ENCODE measurements around the gene SHC3. TPM values are rescaled to one million over a fixed set of nuclear protein-coding genes. Genes with fewer than 3 reads are reported as not detected.
A peak's percentile ranks its signal among the peaks of the same experiment; 100 is the strongest.

The SHC3 gene
- total RNA-seq, 3 donors from 2014 or later (not counting 1 experiment from before 2014, with no cell fraction given): 0.02 to 0.09 (median 0.08) TPM

DNA sequence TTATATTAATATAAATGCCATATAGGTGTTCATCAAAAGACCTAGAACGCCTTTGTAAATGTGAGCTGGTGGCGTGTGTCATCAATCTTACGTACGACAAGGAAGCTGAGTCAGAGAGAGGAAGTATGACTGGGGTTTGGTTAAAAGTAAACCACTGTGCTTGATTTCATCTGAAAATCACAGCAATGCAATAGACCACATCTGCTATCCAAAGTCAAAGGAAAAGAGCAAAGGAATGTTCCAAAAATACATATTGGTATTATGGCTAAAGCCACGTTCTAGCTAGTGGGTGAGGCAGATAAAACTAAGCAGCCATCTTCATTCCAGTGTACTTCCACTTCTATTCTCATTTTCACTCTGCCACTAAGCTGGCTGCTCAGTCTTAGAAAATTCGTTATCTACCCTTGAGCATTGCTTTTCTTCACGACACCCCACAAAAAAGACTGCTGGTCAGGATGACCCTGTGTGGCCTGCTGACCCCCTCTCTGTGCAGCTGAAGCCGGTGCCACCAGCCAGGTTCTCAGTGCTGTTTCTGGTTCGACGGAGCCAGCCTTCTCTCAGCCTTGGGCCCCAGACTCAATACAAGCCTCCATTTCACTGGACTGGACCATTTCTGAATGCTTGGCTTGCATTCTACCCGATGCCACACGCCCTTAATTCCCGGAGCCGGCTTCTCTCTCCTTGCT lies 23.8 kb downstream of the SHC3 start:
- no peak for ATAC-seq

DNA sequence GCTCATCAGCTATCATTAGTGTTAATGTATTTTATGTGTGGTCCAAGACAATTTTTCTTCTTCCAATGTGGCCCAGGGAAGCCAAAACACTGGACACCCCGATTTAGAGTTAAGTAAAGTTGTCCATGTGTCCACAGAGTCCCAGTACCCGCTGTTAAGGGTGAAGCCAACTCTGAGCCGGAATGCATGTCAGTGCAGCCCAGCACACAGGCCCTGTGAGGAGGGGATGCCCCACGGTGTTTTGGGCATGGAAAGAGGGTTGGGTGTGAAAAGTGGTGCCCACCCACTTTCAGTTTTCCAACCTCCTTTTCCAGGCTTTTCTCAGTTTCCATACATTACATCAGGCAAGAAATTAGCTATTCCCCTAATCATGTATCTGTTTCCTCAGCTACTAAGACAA lies 24.4 kb downstream of the SHC3 start:
- 93% methylated on average over 3 of the region's 4 CpGs for WGBS (ENCODE audit: insufficient coverage)
- Mint-ChIP-seq H3K9me3 (no peaks in the 10 kb centered on the region), H3K36me3 (no peaks in the 10 kb centered on the region), H3K27ac (no peak overlapping the region), H3K4me1 (peaks cover 7 to 8% of the 10 kb centered on the region in 2 donors), H3K27me3 (ENCODE audit: low read depth in 2 of 2) (peaks cover 15 to 60% of the 10 kb centered on the region in 2 donors), H3K4me3 (no peak overlapping the region)
- intact Hi-C loops (cut with micrococcal nuclease): no loop called here
- Histone ChIP-seq H3K4me1 (ENCODE audit: control insufficient read depth, insufficient read depth, low read length) (no peaks in the 10 kb centered on the region), H3K9me3 (ENCODE audit: control insufficient read depth, insufficient read depth, low read length) (no peaks in the 10 kb centered on the region), H3K4me3 (ENCODE audit: low read length) (no peak overlapping the region), H3K27me3 (ENCODE audit: control insufficient read depth, insufficient read depth, low read length) (peaks cover 2% of the 10 kb centered on the region), H3K27ac (ENCODE audit: low read length) (no peak overlapping the region), H3K36me3 (ENCODE audit: control insufficient read depth, insufficient read depth, low read length) (no peaks in the 10 kb centered on the region)
- ATAC-seq (no peak), DNase-seq (no peak)
- TF ChIP-seq, protein P1, sequence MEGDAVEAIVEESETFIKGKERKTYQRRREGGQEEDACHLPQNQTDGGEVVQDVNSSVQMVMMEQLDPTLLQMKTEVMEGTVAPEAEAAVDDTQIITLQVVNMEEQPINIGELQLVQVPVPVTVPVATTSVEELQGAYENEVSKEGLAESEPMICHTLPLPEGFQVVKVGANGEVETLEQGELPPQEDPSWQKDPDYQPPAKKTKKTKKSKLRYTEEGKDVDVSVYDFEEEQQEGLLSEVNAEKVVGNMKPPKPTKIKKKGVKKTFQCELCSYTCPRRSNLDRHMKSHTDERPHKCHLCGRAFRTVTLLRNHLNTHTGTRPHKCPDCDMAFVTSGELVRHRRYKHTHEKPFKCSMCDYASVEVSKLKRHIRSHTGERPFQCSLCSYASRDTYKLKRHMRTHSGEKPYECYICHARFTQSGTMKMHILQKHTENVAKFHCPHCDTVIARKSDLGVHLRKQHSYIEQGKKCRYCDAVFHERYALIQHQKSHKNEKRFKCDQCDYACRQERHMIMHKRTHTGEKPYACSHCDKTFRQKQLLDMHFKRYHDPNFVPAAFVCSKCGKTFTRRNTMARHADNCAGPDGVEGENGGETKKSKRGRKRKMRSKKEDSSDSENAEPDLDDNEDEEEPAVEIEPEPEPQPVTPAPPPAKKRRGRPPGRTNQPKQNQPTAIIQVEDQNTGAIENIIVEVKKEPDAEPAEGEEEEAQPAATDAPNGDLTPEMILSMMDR (IDR thresholded peaks at IDR 0.05): no peak

More for the DNA sequence above, 23.8 kb downstream of the SHC3 start:
- H3K27ac Mint-ChIP-seq: no peak overlapping the region
- H3K27ac ChIP-seq (ENCODE audit: low read length): no peak overlapping the region
- H3K9me3 Mint-ChIP-seq: no peaks in the 10 kb centered on the region
- WGBS (ENCODE audit: insufficient coverage): 54% methylated on average over 14 of the region's 14 CpGs
- H3K4me3 Mint-ChIP-seq: no peak overlapping the region
- TF ChIP-seq, protein P1 (IDR thresholded peaks at IDR 0.05): no peak
- H3K27me3 ChIP-seq (ENCODE audit: control insufficient read depth, insufficient read depth, low read length): peaks cover 2% of the 10 kb centered on the region
- no peaks in the 10 kb centered on the region for H3K36me3 Mint-ChIP-seq
- intact Hi-C loops (cut with micrococcal nuclease): no loop called here
- H3K27me3 Mint-ChIP-seq (ENCODE audit: low read depth in 2 of 2): peaks cover 15 to 66% of the 10 kb centered on the region in 2 donors
- H3K9me3 ChIP-seq (ENCODE audit: control insufficient read depth, insufficient read depth, low read length): no peaks in the 10 kb centered on the region
- H3K4me3 ChIP-seq (ENCODE audit: low read length): no peak overlapping the region
- peak in 1 of 2 donors; percentile 10 for DNase-seq
- no peaks in the 10 kb centered on the region for H3K4me1 ChIP-seq (ENCODE audit: control insufficient read depth, insufficient read depth, low read length)
- no peaks in the 10 kb centered on the region for H3K36me3 ChIP-seq (ENCODE audit: control insufficient read depth, insufficient read depth, low read length)
- H3K4me1 Mint-ChIP-seq: peaks cover 7 to 8% of the 10 kb centered on the region in 2 donors

DNA sequence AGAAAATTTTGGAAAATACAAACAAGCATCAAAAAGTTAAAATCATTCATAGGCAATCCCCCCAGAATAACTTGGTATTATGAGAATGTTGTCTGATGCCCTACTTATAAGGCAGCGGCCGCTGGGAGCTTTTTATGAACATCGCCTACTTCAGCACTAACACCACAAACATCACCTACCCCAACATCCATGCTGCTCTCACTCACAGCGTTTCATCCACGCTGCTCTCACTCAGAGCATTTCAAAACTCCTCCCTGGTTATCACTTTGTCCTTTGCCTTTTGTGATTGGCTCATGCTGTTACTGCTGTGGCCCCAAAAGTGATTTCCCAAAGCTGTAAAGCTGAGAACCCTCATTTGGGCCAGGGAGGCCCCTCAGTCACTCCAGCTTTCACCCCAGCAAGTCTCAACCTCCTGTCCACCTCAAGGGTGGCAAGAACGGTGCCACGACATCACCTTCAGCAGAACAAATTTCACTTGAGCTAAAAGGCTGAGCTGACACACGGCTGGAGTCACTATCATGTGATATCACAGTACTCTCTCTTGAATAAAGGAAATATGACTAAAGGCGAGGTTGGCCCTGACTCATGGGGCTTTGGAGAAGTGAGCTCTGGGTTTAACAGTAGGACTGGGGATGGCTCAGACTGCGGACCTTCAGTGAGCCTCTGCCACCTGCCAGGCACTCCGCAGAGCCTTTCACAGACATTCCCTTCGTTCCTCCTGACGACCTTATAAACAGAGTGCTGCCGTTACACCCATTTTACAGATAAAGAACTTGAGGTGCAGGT lies 25.2 kb downstream of the SHC3 start:
- peak in 1 of 2 donors; percentile 4 for DNase-seq
- Histone ChIP-seq H3K27ac (ENCODE audit: low read length) (no peak overlapping the region), H3K36me3 (ENCODE audit: control insufficient read depth, insufficient read depth, low read length) (no peaks in the 10 kb centered on the region), H3K27me3 (ENCODE audit: control insufficient read depth, insufficient read depth, low read length) (peaks cover 2% of the 10 kb centered on the region), H3K4me1 (ENCODE audit: control insufficient read depth, insufficient read depth, low read length) (no peaks in the 10 kb centered on the region), H3K4me3 (ENCODE audit: low read length) (no peak overlapping the region), H3K9me3 (ENCODE audit: control insufficient read depth, insufficient read depth, low read length) (no peaks in the 10 kb centered on the region)
- H3K27ac Mint-ChIP-seq: no peak overlapping the region
- peaks cover 14 to 53% of the 10 kb centered on the region in 2 donors for H3K27me3 Mint-ChIP-seq (ENCODE audit: low read depth in 2 of 2)
- H3K36me3 Mint-ChIP-seq: no peaks in the 10 kb centered on the region
- TF ChIP-seq, protein P1 (IDR thresholded peaks at IDR 0.05): no peak
- no peak for ATAC-seq
- 66% methylated on average over 14 of the region's 14 CpGs for WGBS (ENCODE audit: insufficient coverage)
- H3K4me3 Mint-ChIP-seq: no peak overlapping the region
- no peaks in the 10 kb centered on the region for H3K9me3 Mint-ChIP-seq
- H3K4me1 Mint-ChIP-seq: peaks cover 7 to 8% of the 10 kb centered on the region in 2 donors
- intact Hi-C loops (cut with micrococcal nuclease): no loop called here

Data from natural killer cell (primary cell).